Measurements from ENCODE around the gene ETFBKMT. TPM values are rescaled to one million over a fixed set of nuclear protein-coding genes. Genes with fewer than 3 reads are reported as not detected.

The ETFBKMT gene
- total RNA-seq, 1 experiment from 2014 or later: 2.3 TPM

- no TSS peak for BruUV-seq (replicated peaks)
- no peaks in the 10 kb centered on the region for H3K27me3 Mint-ChIP-seq (ENCODE audit: unreplicated experiment)
- peak overlapping the region; percentile 58 for H3K27ac Mint-ChIP-seq (ENCODE audit: unreplicated experiment)
- CTCF ChIA-PET: interaction anchor here (0.8 kb wide), 1 partner anchor 70 kb away, joined by 5 read pairs; the partner anchor contains the start of gene AMN1
- intact Hi-C loops (cut with micrococcal nuclease; ENCODE audit: unreplicated experiment): loop anchor here (10.0 kb wide), 1 partner anchor 406 kb away; no protein-coding TSS in a partner anchor
- H3K9me3 Mint-ChIP-seq (ENCODE audit: low read depth, unreplicated experiment): no peaks in the 10 kb centered on the region
- H3K4me1 Mint-ChIP-seq (ENCODE audit: low read depth, unreplicated experiment): peaks cover 9% of the 10 kb centered on the region
- TF ChIP-seq CTCF (IDR thresholded peaks at IDR 0.05; ENCODE audit: unreplicated experiment): no peak
- H3K36me3 Mint-ChIP-seq (ENCODE audit: insufficient read depth, unreplicated experiment): peaks cover 8% of the 10 kb centered on the region
- H3K4me3 Mint-ChIP-seq (ENCODE audit: low read depth, unreplicated experiment): peak overlapping the region; percentile 73
- DNase-seq: no peak
These were observed 909 bp upstream of the ETFBKMT start for GRCh38 chr12:31658471-31659086.

GRCh38 chr12:31662176-31662849 lies 2.8 kb downstream of the ETFBKMT start:
- no peak for TF ChIP-seq CTCF (IDR thresholded peaks at IDR 0.05; ENCODE audit: unreplicated experiment)
- peaks cover 8% of the 10 kb centered on the region for H3K4me1 Mint-ChIP-seq (ENCODE audit: low read depth, unreplicated experiment)
- H3K4me3 Mint-ChIP-seq (ENCODE audit: low read depth, unreplicated experiment): no peak overlapping the region
- peaks cover 12% of the 10 kb centered on the region for H3K36me3 Mint-ChIP-seq (ENCODE audit: insufficient read depth, unreplicated experiment)
- no peaks in the 10 kb centered on the region for H3K9me3 Mint-ChIP-seq (ENCODE audit: low read depth, unreplicated experiment)
- no peak for DNase-seq
- no TSS peak for BruUV-seq (replicated peaks)
- CTCF ChIA-PET: interaction anchor here (0.7 to 1.3 kb wide), 3 partner anchors 9 to 87 kb away, joined by 3 to 4 read pairs (median 3); no protein-coding TSS in a partner anchor
- no peak overlapping the region for H3K27ac Mint-ChIP-seq (ENCODE audit: unreplicated experiment)
- no peaks in the 10 kb centered on the region for H3K27me3 Mint-ChIP-seq (ENCODE audit: unreplicated experiment)
- intact Hi-C loops (cut with micrococcal nuclease; ENCODE audit: unreplicated experiment): no loop called here

- H3K27ac Mint-ChIP-seq (ENCODE audit: unreplicated experiment): no peak overlapping the region
- H3K27me3 Mint-ChIP-seq (ENCODE audit: unreplicated experiment): no peaks in the 10 kb centered on the region
- TF ChIP-seq CTCF (IDR thresholded peaks at IDR 0.05; ENCODE audit: unreplicated experiment): no peak
- intact Hi-C loops (cut with micrococcal nuclease; ENCODE audit: unreplicated experiment): no loop called here
- no TSS peak for BruUV-seq (replicated peaks)
- H3K4me1 Mint-ChIP-seq (ENCODE audit: low read depth, unreplicated experiment): peaks cover 2% of the 10 kb centered on the region
- no peaks in the 10 kb centered on the region for H3K9me3 Mint-ChIP-seq (ENCODE audit: low read depth, unreplicated experiment)
- no peak for DNase-seq
- H3K4me3 Mint-ChIP-seq (ENCODE audit: low read depth, unreplicated experiment): no peak overlapping the region
- CTCF ChIA-PET: interaction anchor here (1.1 kb wide), 1 partner anchor 86 kb away, joined by 4 read pairs; no protein-coding TSS in a partner anchor
- H3K36me3 Mint-ChIP-seq (ENCODE audit: insufficient read depth, unreplicated experiment): peaks cover 12% of the 10 kb centered on the region
These were observed 4.1 kb downstream of the ETFBKMT start for GRCh38 chr12:31663576-31663975.

GRCh38 chr12:31664038-31664437 lies 4.5 kb downstream of the ETFBKMT start:
- intact Hi-C loops (cut with micrococcal nuclease; ENCODE audit: unreplicated experiment): no loop called here
- no peak for DNase-seq
- no peak overlapping the region for H3K27ac Mint-ChIP-seq (ENCODE audit: unreplicated experiment)
- H3K4me3 Mint-ChIP-seq (ENCODE audit: low read depth, unreplicated experiment): no peak overlapping the region
- no TSS peak for BruUV-seq (replicated peaks)
- TF ChIP-seq CTCF (IDR thresholded peaks at IDR 0.05; ENCODE audit: unreplicated experiment): no peak
- no peaks in the 10 kb centered on the region for H3K27me3 Mint-ChIP-seq (ENCODE audit: unreplicated experiment)
- no peaks in the 10 kb centered on the region for H3K4me1 Mint-ChIP-seq (ENCODE audit: low read depth, unreplicated experiment)
- H3K36me3 Mint-ChIP-seq (ENCODE audit: insufficient read depth, unreplicated experiment): peaks cover 12% of the 10 kb centered on the region
- peaks cover 2% of the 10 kb centered on the region for H3K9me3 Mint-ChIP-seq (ENCODE audit: low read depth, unreplicated experiment)
- CTCF ChIA-PET: no interaction called here

Data from Calu3 (cell line).